Skeletal muscle satellite cell (primary cell): ENCODE measurements around the gene RARG.

ENCODE experiments used
- H3K27me3 ChIP-seq: 2 replicates; pipeline ENCODE4 v1.7.0; 2013; ENCODE audit warnings: low read length; ENCODE audit not compliant: control insufficient read depth, insufficient read depth
- H3K36me3 ChIP-seq: 2 replicates; pipeline ENCODE4 v1.7.0; 2013; ENCODE audit warnings: mild to moderate bottlenecking, control low read depth, low read length; ENCODE audit not compliant: insufficient read depth
- H3K4me1 ChIP-seq: 2 replicates; pipeline ENCODE4 v1.7.0; 2013; ENCODE audit warnings: low read length; ENCODE audit not compliant: control insufficient read depth, insufficient read depth
- H3K4me2 ChIP-seq: 2 replicates; pipeline ENCODE4 v1.7.0; 2013; ENCODE audit warnings: mild to moderate bottlenecking, low read length
- H3K4me3 ChIP-seq: 2 replicates; pipeline ENCODE4 v1.7.0; 2013; ENCODE audit warnings: low read length
- H3K9ac ChIP-seq: 2 replicates; pipeline ENCODE4 v1.7.0; 2013; ENCODE audit warnings: mild to moderate bottlenecking, low read depth, low read length, moderate library complexity
- H3K9me3 ChIP-seq: replicated peaks from 2 replicates; pipeline ENCODE4 v1.7.0; 2013; ENCODE audit warnings: mild to moderate bottlenecking, control low read depth, low read length

The RARG gene

DNA sequence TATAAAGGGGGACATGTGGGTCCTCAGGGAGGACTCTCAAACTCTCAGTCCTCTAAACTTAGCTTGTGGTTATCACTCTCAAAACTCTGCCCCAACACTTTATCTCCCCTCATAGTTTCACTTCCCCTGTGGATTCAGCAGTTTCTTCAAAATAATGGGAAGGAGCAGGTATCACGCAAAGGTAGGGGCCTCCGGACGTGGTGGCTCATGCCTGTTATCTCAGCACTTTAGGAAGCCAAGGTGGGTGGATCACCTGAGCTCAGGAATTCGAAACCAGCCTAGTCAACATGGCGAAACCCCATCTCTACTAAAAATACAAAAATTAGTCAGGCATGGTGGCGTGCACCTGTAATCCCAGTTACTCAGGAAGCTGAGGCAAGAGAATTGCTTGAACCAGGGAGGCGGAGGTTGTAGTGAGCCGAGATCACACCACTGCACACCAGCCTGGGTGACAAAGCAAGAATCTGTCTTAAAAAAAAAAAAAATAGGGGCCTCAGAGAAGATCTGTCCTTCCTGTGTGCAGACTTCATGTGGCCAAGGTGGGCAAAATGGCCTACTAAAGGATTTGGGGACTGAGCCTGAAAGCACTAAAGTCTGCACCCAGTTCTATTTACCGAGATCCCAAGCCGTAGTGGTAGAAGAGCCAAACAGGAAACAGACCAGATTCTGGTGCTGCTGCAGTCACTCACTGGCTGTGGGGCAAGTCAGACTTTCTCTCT lies 31.4 kb downstream of the RARG start:
- H3K4me2 ChIP-seq = no peak overlapping the region
- H3K27me3 ChIP-seq = no peaks in the 10 kb centered on the region
- no peak overlapping the region for H3K4me3 ChIP-seq
- H3K9ac ChIP-seq = no peak overlapping the region
- H3K9me3 ChIP-seq = no peaks in the 10 kb centered on the region
- H3K36me3 ChIP-seq = no peaks in the 10 kb centered on the region
- H3K4me1 ChIP-seq = peaks cover 16% of the 10 kb centered on the region

DNA sequence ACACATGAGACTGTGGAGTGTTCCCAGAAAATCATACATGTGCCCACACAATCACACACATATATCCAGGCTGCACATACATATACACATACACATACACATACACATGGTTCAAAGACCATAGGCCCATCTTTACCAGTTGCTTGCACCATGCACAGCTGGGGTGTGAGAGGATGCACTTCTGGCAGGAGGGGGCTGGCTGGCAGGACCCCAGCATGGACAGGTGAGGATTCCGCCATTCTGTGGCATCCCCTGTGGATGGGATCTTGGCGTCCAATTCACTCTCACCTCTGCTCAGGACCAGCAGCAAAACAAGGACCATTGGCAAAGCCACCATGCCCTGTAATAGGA lies 31.9 kb downstream of the RARG start:
- Histone ChIP-seq H3K4me1 (peaks cover 13% of the 10 kb centered on the region), H3K4me3 (no peak overlapping the region)

DNA sequence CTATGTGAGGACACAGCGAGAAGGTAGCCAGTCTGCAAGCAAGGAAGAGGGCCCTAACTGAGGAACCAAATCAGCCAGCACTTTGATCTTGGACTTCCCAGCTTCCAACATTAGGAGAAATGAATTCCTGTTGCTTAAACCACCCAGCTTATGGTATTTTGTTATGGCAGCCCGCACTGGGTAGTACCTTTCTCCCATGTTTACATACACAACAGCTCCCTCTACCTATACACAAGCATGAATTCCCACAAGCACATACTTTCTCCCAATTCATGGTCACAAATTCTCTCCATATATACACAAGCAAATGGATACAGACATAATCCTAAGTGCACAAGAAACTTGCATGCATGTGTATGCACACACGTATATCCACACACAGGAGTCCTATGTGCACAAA lies 32.3 kb downstream of the RARG start:
- Histone ChIP-seq H3K9me3 (no peaks in the 10 kb centered on the region), H3K4me1 (peaks cover 13% of the 10 kb centered on the region), H3K36me3 (no peaks in the 10 kb centered on the region), H3K4me3 (no peak overlapping the region), H3K4me2 (no peak overlapping the region), H3K9ac (no peak overlapping the region), H3K27me3 (no peaks in the 10 kb centered on the region)

More for the DNA sequence above, 31.9 kb downstream of the RARG start:
- Histone ChIP-seq H3K9me3 (no peaks in the 10 kb centered on the region), H3K9ac (no peak overlapping the region), H3K36me3 (no peaks in the 10 kb centered on the region), H3K27me3 (no peaks in the 10 kb centered on the region), H3K4me2 (no peak overlapping the region)

DNA sequence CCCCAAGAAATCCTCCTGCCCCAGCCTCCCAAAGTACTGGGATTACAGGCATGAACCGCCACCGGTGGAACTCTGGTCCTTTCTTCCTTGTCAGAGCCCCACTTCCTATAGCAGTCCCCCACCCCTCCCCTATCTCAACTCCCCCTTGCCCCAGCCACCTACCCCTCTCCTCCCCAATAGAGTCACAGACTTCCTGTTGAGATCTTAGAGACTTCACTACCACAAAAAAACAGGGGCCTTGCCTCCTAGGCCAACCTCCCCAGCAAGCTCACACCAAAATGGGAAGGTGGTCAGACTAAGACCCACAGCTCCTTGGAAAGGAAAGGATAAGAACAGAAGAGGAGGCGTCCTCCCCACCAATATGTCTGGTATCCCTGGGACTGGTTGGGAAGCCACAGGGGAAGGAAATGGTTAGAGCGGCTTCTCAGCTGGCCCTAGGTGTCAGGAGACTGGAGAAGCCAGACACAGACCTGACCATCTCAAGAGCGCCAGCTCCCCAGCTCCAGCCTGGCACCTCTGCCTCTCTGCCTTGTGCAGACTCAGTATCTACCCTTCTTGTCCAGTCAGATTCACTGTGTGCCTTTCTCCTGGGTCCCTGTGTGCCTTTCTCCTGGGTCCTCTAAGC lies 33.4 kb downstream of the RARG start:
- H3K4me3 ChIP-seq = no peak overlapping the region
- H3K36me3 ChIP-seq = no peaks in the 10 kb centered on the region
- peaks cover 13% of the 10 kb centered on the region for H3K4me1 ChIP-seq
- H3K4me2 ChIP-seq = no peak overlapping the region
- H3K9me3 ChIP-seq = no peaks in the 10 kb centered on the region
- H3K27me3 ChIP-seq = no peaks in the 10 kb centered on the region
- no peak overlapping the region for H3K9ac ChIP-seq

DNA sequence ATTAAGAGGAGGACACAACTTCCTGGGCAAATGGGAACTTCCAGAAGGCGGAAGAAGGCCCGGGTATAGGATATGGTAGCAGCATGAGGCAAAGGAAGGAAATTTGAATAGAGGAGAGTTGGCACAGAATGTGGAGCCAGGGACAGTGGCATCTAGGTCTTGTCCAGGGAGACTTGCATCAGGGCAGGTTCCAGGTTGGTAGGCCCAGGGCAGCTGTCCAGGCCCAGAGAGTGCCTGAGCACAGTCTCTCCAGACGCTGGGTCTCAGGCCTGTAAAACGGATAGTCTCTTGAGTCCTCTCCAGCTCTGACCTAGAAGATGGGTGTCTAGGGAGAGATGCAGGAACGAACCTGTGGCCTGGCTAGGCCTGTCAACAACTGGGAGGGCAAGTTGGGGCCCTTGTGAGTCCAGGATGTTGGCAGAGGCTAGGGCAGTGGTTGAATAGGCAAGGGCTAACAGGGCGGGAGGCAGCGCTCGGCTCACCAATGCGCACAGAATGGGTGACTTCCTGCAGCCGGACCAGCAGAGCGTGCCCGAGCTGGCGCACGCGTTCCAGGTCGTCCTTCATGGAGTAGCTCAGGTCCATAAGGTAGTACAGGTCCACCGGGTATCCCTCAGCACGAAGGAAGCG lies 34.9 kb downstream of the RARG start:
- H3K4me1 ChIP-seq = peaks cover 13% of the 10 kb centered on the region
- no peak overlapping the region for H3K9ac ChIP-seq
- no peaks in the 10 kb centered on the region for H3K36me3 ChIP-seq
- H3K4me2 ChIP-seq = peak overlapping the region; percentile 83
- H3K4me3 ChIP-seq = peak overlapping the region; percentile 29
- no peaks in the 10 kb centered on the region for H3K27me3 ChIP-seq
- H3K9me3 ChIP-seq = no peaks in the 10 kb centered on the region

DNA sequence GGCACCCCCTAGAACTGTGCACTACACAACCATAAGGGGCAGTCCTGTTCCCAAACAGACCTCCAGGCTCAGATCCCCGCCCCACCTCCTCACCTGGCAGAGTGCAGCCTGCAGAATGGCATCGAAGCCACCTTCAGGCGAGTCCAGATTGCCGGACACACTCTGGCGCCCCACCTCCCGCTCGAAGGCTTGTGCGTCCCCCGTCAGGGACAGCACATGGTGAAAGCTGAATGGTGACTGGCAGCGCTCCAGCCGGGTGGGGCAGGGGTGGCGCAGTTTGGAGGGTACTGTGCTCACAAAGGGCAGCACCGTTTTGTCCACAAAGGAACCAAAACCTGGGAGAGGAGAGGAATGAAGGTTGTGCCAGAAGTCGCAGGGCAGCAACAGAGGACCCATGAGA lies 35.5 kb downstream of the RARG start:
- Histone ChIP-seq H3K27me3 (no peaks in the 10 kb centered on the region), H3K4me3 (no peak overlapping the region), H3K4me1 (peaks cover 13% of the 10 kb centered on the region), H3K9ac (no peak overlapping the region), H3K9me3 (no peaks in the 10 kb centered on the region), H3K36me3 (peaks cover 4% of the 10 kb centered on the region), H3K4me2 (no peak overlapping the region)

DNA sequence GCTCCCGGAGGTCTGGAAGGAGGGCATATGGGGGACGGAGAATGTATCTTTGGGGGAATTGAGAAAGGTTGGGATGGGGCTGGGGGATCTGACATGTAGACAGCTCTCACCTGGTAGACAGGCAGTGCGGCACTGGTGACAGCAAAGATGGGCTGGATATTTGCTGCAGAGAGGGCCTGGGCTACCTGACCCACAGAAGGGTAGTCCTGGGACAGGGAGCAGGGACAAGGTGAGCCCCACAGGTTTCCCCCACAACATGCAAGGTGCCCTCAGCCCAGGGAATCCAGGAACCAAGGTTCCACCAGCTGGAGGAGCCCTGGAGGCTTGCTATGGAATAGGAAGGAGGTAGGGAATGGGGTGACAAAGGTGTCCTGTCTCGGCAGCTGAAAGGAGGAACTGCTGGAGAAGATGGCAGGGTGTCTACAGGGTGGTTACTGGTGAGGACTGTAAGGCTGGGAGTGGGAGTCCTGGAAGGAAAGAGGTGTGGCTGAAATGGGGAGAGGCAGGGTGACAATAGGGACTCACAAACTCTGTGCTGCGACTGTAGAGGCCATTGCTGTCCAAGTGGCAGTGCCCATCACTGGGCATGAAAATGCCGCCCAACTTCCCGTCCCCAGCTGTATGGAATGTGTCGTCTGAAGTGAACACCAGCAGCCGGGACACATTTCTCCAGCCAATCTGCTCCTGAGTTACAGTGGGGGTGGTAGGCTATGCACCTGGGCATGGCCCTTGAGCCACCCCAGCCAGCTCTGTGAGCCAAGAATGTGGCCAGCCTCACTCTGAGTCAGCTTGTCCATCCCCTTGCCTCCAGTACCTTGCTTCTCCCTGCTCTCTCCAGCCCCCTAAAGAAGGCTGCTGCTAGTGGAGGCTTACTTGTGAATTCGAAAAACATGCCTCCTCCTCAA lies 36.2 kb downstream of the RARG start:
- Histone ChIP-seq H3K9me3 (no peaks in the 10 kb centered on the region), H3K9ac (no peak overlapping the region), H3K27me3 (no peaks in the 10 kb centered on the region), H3K4me2 (no peak overlapping the region), H3K36me3 (peaks cover 8% of the 10 kb centered on the region), H3K4me1 (peaks cover 13% of the 10 kb centered on the region), H3K4me3 (no peak overlapping the region)

DNA sequence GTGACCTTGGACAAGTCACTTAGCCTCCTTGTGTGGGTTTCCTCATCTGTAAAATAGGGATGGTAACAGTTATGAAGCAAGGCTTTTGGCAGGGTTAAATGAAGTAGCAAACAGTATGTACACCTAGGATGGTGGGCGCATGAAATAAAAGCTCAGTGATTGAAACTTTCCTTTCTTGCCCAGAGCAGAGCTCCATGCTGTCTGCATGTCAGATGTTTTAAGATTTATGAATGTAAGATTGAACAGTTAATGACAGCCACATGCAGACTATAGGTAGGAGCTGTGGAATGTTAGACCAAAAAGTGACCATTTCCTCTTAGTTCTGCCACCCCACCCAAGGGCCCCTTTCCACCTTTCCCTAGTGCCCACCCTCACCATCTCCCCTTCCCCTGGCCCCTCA lies 37.0 kb downstream of the RARG start:
- Histone ChIP-seq H3K27me3 (no peaks in the 10 kb centered on the region), H3K4me3 (no peak overlapping the region), H3K9ac (no peak overlapping the region), H3K9me3 (no peaks in the 10 kb centered on the region), H3K4me1 (peaks cover 15% of the 10 kb centered on the region), H3K36me3 (peaks cover 8% of the 10 kb centered on the region), H3K4me2 (no peak overlapping the region)

DNA sequence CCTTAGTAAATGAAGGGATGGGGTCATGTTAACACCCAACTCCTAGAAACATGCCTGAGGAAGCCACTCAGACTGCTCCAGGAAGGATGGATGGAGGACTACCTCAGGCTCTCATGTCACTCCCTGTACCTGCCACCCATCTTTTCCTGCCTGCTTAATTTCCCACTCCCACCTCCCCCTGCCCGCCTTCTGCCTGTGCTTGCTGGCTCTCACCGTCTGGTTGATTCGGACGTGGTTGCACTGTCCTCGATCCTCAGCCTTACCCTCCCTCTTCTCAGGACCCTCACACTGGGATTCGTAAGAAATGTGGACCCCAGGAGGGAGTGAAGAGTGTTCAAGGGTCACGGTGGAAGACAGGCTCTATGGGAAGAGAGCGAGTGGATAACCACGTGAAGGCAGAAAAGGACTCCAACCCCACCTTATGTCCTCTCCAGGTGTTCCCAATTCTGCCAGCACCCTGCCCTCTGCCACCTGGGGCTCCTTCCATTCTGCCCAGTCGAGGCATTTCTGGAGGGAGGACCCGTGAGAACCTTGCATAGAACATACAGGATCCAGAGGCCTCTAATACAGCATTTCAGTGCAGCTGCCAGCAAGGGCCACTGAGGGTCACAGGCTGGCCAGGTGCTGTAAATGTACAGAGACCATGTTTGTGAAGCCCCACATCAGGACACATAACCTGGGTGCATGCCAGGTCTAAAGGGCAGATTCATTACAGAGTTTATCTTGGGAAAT lies 37.9 kb downstream of the RARG start:
- H3K27me3 ChIP-seq = no peaks in the 10 kb centered on the region
- H3K4me1 ChIP-seq = peaks cover 16% of the 10 kb centered on the region
- H3K9me3 ChIP-seq = no peaks in the 10 kb centered on the region
- H3K36me3 ChIP-seq = peaks cover 8% of the 10 kb centered on the region
- H3K9ac ChIP-seq = no peak overlapping the region
- no peak overlapping the region for H3K4me3 ChIP-seq
- H3K4me2 ChIP-seq = no peak overlapping the region

DNA sequence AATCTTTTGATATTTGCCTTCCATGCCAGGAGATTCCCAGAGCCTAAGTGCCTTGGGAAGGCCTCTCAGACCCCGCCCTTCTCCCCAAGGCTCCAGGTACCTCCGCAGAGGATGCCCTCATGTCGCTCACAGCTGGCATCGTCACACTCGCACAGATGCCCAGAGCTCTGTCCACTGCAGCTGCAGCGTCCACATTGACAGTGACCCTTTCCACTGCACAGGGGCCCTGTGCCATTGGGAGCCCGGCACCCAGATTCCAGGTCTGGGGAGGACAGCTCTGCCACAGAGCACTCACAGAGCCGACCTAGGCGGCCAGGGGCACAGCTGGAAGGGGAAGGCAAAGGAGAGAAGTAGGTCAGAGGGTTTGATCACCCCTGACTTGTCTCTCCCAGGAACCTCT lies 39.0 kb downstream of the RARG start:
- Histone ChIP-seq H3K4me2 (no peak overlapping the region), H3K4me3 (no peak overlapping the region), H3K36me3 (peaks cover 19% of the 10 kb centered on the region), H3K4me1 (peaks cover 15% of the 10 kb centered on the region), H3K27me3 (no peaks in the 10 kb centered on the region), H3K9ac (no peak overlapping the region), H3K9me3 (no peaks in the 10 kb centered on the region)

DNA sequence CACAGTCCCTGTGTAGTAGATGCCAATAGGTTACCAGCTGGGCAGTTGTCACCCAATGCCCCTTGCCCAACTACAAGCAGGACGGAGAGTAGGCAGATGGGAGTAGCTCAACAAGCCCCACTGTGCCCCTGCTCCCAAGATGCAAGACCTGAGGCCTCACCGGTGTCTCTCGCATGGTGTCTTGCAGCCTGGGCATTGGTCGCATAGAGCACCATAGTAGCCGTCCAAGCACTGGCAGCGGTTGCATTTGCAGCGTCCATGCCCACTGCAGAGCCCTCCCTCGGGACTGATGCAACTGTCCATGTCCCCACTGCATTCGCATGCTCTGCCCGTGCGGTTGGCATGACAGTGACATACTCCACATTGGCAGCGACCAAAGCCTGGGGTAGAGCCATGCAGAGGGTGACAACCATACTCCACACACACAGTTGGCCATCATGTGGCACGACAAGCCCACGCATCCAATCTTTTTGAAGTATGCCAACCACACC lies 39.4 kb downstream of the RARG start:
- Histone ChIP-seq H3K9ac (no peak overlapping the region), H3K9me3 (no peaks in the 10 kb centered on the region), H3K4me3 (no peak overlapping the region), H3K36me3 (peaks cover 23% of the 10 kb centered on the region), H3K27me3 (no peaks in the 10 kb centered on the region), H3K4me1 (peaks cover 11% of the 10 kb centered on the region), H3K4me2 (no peak overlapping the region)
